GM21390 (cell line): Measurements from ENCODE around the gene TM9SF2.
A peak's percentile ranks its signal among the peaks of the same experiment; 100 is the strongest.

Source experiments
- ATAC-seq: cut with Tn5 transposase; IDR thresholded peaks from one replicate; pipeline ENCODE4 v1.9.1; 2021; ENCODE audit not compliant: unreplicated experiment

The TM9SF2 gene

DNA sequence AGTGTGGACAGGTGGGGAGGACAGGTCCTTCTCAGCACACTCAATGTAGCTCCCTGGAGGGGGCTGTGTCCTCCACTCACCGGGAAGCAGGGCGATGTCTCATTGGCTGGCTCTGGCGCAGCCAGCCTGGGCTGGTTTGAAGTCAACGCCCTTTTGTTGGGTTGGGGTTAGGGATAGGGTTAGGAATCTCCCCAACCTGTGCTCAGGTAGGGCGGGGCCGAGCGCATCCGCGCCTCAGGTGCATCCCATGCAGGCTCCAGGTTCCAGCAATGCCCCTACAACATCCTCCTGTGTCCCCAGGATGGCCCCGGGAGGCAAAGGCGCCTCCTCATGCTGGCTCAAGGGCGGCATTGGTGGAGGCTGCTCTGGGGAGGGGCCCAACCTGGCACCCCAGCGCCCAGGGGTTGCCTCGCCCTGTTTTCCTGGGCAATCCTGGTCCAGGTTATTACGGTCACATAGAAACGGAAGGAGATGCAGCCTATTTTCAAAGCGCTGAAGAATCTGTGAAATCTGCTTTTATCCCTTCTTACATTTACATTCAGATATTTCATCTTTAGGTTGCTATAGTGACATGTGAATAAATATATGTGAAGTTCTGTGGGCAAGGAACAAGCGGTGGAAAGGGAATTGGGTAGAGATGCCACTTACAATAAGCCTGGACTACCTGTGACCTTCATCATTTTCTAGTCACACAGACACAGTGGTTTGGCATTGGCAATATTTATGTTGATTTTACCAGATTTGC, 74.3 kb downstream of the TM9SF2 start:
- ATAC-seq: no peak

GRCh38 chr13:99577934-99578917, 77.0 kb downstream of the TM9SF2 start:
- ATAC-seq: no peak

DNA sequence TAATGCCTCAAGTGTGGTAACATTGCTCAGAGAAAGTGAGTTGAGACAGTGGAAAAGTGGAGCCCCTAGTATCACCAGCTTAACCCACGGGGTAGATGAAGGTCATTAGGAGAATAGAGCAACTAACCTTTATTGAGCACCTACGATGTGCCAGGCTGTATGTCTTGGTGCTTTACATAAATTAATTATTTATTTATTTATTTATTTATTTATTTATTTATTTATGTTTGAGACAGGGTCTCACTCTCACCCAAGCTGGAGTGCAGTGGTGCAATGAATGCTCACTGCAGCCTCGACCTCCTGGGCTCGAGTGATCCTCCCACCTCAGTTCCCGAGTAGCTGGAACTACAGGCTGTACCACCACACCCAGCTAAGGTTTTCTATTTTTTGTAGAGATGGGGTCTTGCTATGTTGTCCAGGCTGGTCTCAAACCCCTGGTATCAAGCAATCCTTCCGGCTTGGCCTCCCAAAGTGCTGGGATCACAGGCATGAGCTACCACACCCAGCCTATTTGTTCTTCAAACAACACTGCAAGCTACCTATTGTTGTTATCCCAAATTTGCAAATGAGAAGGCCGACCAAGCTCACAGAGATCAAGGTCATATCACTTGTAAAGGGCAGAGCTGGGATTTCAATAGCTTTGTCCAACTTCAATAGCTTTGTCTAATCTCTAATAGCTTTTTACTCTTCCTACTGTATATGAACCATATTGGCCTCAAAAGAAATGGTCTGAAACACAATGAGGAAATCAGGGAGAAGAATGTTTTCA, 79.4 kb downstream of the TM9SF2 start:
- no peak for ATAC-seq

GRCh38 chr13:99582511-99582910, 81.2 kb downstream of the TM9SF2 start:
- no peak for ATAC-seq

DNA sequence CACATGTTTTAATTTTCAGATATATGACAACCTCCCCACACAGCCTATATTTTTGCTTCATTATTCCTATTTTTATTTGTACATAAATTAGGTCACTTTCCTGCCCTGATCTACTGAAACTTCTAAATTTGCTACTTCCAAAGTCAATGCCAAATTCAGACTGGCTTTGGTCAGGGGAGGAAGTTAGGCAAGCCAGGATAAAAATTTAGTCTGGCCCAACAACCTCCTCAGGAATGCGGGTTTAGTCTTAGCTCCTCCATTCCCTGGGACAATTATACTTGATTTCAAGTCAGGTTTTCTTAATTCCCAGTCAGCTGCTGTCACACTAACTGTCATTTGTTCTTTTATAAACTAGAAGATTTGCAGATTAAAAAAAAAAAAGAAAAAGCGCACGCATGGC, 84.3 kb downstream of the TM9SF2 start:
- ATAC-seq: no peak

DNA sequence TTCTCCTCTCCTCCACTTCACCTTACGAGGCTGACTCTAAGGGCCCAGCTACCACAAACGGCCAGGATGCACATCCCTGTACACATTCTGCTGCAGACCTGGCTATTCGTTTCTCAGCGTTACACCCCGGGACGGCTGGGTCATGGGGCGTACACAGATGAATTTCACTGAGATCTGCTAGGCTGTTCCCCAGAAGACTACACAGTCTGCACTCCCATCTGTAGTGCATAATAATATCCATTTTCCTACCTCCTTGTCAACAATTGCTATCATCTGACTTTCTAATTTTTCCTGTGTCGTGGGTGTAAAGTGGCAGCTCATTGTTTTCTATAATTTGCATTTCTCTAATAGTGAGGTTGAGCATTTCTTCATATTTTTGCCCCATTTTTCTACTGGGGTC, 85.7 kb downstream of the TM9SF2 start:
- ATAC-seq: no peak

- no peak for ATAC-seq
Measured at GRCh38 chr13:99587893-99588606, 86.8 kb downstream of the TM9SF2 start.

- ATAC-seq: no peak
Measured at GRCh38 chr13:99589575-99589974, 88.3 kb downstream of the TM9SF2 start.

- ATAC-seq: no peak
Measured at GRCh38 chr13:99590519-99591011, 89.3 kb downstream of the TM9SF2 start.

DNA sequence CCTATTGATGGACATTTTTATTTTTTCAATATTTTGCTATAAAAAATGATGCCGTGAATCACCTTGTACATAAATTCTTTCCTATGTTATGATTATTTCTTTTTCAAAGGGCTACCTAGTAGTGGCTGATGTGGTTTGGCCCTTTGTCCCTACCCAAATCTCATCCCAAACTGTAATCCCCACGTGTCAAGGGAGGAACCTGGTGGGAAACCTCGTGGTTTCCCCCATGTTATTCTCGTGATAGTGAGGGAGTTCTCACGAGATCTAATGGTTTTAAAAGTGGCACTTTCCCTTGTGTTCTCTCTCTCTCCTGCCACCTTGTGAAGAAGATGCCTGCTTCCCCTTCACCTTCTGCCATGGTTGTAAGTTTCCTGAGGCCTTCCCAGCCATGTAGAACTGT, 94.9 kb downstream of the TM9SF2 start:
- no peak for ATAC-seq

DNA sequence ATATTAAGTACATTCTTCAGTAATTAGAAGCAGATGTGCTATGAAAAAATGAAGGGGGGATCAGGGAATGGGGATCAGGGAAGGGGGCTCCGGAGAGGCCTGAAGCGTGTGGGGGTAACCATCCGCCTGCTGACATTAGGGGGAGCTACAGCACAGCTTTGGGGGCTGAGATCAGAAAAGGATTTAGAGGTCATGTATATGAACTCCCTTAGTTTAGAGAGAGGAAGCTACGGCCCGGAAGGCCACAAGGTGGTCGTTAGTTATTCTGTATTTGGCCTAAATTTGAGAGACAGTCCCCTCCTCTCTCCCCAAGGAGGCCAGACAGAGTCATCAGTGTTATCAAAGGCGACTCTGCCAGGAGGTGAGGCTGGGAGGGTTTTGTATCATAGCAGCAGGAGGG, 99.0 kb downstream of the TM9SF2 start:
- ATAC-seq: no peak

DNA sequence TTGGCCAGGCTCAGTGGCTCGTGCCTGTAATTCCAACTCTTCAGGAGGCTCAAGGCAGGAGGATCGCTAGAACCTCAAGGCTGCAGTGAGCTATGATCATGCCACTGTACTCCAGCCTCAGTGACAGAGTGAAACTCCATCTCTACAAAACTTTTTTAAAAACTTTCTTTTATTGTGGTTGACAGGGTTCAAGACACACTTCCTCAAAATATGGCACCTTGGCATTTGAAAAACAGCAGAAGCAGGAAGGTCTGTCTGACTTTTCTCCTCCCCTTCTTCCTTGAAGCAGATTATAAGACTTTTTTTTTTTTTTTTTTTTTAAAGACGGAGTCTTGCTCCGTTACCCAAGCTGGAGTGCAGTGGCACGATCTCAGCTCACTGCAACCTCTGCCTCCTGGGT, 100.3 kb downstream of the TM9SF2 start:
- no peak for ATAC-seq

- ATAC-seq: no peak
Measured at GRCh38 chr13:99604636-99605035, 103.4 kb downstream of the TM9SF2 start.

- ATAC-seq: peak; percentile 67
Measured at GRCh38 chr13:99605420-99606323, 104.4 kb downstream of the TM9SF2 start.

DNA sequence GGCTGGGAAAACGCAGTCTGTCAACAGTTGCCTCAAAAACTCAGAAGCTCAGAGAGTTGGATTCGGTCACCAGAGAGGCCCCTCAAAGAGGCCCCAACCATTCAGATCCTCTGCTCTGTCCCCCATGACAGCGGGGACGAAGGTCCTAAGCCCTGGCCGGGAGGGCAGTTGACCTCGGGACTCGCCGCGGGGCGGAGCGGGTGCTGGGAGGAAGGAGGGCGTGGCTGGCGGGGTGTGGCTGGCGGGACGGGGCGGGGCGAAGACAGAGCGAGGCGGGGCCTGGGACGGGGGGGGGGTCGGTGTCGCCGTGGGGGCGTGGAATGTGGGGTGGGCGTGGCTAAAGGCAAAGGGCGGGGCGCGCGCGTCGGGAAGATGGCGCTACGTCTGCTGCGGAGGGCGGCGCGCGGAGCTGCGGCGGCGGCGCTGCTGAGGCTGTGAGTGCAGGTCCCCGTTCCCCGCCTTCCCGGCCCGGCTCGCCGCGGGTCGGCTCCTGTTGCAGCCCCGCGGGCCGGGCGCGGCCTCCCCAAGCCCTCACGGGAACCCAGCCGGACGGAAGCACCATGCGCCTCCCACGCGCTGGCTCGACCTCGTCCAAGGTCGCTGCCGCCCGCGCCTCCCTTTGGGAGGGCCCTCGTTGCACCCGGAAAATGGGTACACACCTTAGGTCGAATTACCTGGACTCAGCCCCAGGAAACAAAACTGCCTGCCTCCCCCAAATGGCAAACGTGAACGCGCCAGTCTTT, 105.2 kb downstream of the TM9SF2 start, which contains the start of gene CLYBL:
TSS of gene CLYBL (plus strand) at position 367 of the 743 bp plus-strand sequence.
- ATAC-seq: peak; percentile 75

- ATAC-seq: no peak
Measured at GRCh38 chr13:99608345-99608744, 107.1 kb downstream of the TM9SF2 start.

GRCh38 chr13:99610702-99611289, 109.5 kb downstream of the TM9SF2 start:
- no peak for ATAC-seq
